Subcutaneous preadipocyte (primary cell): ENCODE data around the gene PROSER3. TPM values are rescaled to one million over a fixed set of nuclear protein-coding genes. Genes with fewer than 3 reads are reported as not detected.

Experiments used
- total RNA-seq: library from RNA; depleted of rRNA; stranded (reverse); fragments of >200 nt; gene quantifications from 2 replicates; pipeline ENCODE4 v1.2.3, GENCODE V29; 2012

Gene PROSER3
- 7.7 and 12.7 TPM in 2 replicates for total RNA-seq

DNA sequence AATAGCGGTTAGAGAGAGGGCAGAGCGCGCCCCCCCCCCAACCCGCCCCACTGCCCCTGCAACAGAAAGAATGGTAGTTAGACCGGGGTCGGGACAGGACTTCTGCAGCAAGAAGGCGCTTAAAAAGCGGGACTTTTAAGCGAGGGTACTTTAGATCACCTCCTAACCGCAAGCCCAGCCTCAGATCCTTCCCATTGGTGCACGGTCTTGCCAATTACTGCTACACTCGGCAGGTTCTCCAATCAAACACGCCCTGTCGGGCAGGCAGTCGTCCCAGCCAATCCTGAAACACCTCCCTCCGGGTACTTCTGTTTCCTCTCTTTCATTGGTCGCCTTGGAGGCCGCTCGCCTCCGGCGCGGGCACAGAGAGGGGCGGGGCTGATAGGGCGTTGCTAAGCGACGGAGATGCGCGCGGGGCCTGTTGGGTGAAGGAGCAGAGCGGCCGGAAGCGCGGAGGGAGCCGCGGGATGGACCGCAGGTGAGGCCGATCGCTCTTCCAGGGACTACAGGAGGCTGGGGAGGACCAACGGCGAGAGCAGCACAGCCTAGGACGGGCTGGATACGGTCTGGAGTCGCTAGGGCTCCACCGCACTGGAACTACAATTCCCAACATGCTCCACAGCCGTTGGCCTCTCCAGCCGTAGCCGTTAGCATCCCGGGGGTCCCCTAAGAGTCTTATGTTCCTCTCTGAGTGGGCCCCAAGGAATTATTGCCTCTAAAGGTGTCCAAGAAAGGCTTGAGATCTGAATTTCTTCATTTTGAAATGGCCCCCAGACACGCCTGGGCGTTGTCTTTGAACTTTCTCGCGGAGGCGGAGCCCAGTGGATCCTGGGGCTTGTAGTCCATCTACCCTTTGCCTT, at the start of gene PROSER3:
TSS of gene PROSER3 (plus strand) at position 428 of the 860 bp plus-strand sequence. CDS start at position 468, 40 bp downstream.

DNA sequence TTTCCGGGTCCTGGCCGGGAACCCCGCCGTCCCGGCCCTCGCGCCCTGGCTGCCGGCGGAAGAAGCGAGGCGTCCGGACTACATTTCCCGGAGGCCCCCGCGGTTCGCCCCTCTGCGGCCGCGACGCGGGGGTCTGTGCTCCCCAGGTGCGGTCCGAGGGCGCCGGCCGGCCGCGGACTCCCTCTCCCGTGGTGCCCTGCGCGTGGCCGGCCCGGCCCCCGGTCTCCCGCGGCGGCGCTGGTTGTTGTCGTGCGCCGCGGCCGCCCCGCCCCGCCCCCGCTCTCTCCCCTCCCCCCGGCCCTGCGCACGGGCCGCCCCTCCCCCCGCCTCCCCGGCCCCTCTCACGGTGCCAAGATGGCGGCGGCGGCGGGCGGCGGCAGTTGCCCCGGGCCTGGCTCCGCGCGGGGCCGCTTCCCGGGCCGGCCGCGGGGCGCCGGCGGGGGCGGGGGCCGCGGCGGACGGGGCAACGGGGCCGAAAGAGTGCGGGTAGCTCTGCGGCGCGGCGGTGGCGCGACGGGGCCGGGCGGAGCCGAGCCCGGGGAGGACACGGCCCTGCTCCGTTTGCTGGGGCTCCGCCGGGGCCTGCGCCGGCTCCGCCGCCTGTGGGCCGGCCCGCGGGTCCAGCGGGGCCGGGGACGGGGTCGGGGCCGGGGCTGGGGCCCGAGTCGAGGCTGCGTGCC, 40.2 kb upstream of the PROSER3 start, which contains the start of gene KMT2B:
TSS of gene KMT2B (plus strand) at position 339 of the 680 bp plus-strand sequence. CDS start at position 355, 16 bp downstream.

DNA sequence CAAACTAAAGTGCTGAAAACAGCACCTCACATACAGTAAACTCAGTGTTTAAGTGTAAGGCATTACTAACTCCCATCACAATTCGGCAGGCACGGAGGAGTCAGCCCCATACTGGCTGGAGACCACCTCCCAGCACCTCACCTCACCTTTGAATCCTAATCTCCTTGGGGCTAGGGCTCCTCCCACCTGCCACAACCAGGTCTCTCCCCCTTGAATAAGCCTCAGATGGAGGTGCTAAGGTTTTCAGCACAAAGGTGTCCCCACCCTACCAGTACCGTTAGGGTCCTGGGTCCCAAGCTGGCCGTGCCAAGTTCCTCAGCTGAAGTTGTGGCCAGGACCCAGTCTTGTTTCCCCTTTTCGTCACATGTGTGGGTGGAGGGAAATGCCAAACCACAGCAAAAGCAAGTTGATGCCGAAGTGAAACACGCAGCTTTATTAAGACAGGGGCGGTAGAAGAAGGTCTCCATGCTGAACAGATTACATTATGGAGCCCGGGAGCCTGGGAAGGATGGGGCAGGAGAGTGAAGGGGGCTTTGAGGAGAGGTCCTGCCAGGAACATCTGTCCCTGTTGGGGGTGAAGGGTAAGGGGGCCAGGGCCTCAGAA, 15.8 kb upstream of the PROSER3 start, which contains the start of gene IGFLR1:
TSS of gene IGFLR1 (minus strand) at position 332 of the 604 bp plus-strand sequence. CDS start 1,272 bp downstream, outside the sequence.

DNA sequence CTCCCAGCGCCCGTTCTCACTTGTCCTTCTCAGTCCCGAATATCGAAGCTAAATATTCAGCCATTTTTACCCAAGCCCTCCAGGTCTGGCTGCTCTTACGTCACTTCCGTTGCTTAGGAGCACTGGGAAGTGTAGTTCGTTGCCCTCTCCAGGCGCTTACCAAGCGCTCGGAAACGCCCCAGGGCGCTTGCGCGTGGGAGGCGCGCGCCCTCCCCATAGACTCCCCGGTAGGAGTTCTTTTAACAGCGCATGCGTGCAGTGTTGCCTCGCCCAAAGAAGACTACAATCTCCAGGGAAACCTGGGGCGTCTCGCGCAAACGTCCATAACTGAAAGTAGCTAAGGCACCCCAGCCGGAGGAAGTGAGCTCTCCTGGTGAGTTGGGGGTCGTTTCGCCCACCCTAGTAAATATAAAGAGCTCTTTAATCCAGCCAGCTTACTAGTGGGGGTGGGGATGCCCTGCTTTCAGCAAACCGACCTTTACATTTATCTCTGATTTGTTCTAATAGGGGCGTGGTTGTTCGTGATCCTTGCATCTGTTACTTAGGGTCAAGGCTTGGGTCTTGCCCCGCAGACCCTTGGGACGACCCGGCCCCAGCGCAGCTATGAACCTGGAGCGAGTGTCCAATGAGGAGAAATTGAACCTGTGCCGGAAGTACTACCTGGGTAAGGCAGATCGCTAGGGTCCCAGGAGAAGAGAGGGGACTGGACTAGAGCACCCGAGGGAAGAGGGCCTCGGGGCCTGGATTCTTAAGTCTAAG, 12.5 kb upstream of the PROSER3 start, which contains the start of the genes PSENEN and U2AF1L4:
TSS of gene PSENEN (plus strand) at position 324 of the 759 bp plus-strand sequence. CDS start at position 604, 280 bp downstream.
TSS of gene U2AF1L4 (minus strand) at position 91 of the 759 bp plus-strand sequence. CDS start at position 64, 27 bp downstream.

DNA sequence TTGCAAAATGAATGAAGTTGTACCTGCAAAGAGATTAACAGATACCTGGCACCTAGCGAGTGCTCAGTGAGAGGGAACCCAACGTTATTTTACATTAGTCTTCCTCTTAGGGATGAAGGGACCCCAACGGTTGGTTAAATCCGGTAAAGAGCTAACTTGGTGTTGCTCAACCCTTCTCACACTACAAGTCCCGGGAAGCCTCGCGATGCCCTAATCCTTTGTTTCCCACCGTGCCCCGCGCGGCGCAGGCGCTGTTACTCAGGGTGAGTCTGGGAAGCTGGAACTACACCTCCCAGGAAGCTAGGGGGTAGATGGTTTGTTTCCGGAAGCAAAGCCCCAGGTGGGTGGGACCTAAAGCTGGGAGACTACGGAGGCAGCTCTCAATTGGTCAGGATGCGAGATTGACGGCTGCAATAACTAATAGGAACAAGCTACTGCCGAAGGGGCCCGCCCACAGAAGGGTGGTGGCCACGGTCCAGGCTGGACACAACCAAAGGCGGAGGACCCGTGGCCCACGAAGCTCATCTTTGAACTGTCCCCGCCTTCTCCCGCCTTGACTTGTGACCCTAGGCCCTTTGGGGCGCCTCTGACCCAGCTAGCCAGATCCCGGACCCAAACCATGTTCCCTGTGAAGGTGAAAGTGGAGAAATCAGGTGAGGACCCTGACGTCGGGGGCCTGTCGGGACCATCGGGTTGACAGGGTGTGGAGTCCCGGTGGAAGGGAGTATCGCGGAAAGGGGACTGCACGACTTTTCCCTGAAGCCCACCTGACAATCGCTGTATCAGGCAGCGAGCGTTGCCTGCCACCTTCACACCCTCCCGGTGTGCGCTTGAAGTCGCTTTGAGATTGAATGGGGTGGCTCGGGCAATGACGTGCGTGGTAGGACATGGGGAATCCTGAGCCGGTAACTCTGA, 9.6 kb upstream of the PROSER3 start, which contains the start of gene LIN37:
TSS of gene LIN37 (plus strand) at position 471 of the 915 bp plus-strand sequence. CDS start at position 620, 149 bp downstream.

DNA sequence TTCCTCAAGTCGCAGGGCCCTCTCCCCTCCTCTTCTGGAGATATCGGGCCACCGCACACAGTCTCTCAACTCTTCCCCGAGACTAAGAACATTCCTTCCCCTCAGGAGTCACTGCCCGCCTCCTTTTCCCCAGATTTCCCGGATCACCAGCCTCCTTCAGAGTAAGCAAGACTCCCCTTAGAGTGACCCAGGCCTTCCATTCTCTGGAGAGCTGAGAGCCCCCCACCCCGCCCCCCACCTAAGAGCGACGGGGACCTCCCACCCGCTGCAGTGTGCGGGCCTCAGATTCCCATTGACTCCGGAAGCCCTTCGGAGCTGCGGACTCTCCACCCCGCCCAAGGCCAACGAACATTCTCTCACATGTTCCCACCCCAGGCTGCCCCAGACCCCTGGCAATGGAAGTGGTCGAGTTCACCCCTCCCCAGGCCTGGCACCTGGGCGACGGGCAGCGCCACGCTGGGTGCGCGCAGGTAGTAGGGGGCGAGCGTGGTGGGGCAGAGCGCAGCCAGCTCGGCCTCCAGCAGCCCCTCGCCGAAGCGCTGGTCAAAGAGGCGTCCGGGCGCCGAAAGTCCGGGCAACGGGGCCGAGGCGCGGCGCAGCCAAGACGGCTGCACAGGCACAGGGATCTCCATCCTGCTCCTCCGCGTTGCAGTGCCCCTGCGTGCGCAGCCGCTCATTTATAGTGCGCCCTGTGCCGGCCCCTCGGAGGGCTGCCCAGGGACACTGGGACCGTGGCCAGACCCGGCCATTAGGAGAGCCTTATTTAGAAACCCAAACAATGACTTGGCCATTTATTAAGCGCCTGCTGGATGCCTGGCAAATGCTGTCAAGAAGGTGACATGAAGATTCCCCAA, 1.4 kb upstream of the PROSER3 start, which contains the start of gene HSPB6:
TSS of gene HSPB6 (minus strand) at position 653 of the 854 bp plus-strand sequence. CDS start at position 632, 21 bp downstream.

DNA sequence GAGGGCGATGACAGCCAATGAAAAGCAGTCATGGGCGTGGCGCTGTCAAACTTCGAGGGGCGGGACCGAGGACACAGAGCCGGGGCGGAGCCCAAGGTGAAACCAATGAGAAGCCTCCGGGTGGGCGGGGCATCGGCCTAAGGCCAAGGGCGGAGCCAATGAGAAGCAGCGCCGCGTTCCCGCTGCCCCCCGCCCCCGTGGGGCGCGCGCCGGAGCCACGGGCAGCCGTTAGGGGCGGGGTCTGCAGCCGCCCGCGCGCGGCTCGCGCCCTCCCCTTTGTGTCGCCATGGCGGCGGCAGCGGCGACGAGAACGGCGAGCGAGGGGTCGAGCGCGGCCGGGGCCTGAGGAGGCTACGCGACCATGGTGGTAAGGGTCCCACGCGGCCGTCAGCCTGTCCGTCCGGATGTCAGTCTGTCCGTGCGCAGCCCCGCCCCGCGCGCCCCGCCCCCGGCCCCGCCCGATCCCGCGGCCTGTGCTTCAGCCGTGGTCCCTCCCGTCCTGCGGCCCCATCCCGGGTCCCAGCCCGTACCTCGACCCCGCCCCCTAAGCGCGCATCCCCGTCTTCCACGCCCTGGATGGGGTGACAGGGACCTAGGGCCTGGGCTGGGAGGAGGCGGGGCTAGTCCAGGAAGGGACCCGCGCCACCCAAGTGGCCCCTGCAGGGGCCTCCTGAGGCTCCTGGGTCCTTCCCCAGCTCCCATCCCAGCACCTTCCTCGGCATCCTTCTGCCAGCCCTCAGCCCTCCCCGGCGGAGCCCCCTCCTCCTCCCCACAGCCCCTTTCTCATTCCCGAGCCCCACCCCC, 17.5 kb downstream of the PROSER3 start, which contains the start of gene ARHGAP33:
TSS of gene ARHGAP33 (plus strand) at position 267 of the 804 bp plus-strand sequence. CDS start at position 362, 95 bp downstream.

DNA sequence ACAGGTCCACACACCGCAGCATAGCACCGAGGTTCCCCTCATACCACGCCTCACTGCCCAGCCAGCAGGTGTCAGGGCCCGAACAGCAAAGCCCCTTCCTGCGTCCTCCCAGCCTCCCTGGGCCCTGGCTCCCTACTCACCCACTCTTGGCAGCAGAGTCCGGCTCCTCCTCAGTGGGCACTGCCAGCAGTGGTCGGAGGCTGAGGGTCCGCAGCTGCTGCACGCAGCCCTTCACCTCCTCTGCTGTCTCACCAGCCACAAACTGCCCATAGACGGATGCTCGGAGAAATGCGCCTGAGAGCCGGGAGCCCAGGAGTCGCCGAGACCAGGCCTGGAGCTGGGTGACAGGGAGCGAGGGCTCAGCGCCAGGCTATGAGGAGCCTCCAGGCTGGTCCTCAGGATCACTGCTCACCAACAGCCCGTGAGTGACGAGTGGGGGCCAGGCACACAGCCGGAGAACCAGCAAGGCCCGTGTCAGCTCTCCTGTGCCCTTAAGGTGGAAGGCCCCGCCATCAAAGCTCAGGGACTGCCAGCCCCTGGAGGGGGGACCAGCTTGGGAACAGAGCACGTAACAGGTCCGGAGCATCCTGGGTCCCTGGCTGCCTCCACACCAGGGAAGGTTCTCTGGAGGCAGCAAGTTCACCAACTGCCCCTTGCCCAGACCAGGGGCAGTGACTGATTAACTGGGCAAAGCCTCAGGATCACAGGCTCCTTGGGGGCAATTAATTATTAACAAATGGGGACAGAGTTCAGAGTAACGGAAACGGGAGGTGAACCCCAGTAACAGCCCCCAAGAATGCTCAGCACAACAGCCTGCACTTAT, 54.5 kb downstream of the PROSER3 start, which contains the start of gene PRODH2:
TSS of gene PRODH2 (minus strand) at position 626 of the 823 bp plus-strand sequence. CDS start at position 586, 40 bp downstream.

Other genes starting within 250 kb of the PROSER3 start
- gene DMKN, start 244.5 kb upstream of the PROSER3 start, total RNA-seq = 8.2 and 23.1 TPM in 2 replicates
- gene SBSN, start 229.9 kb upstream of the PROSER3 start, total RNA-seq = 4.3 and 13.6 TPM in 2 replicates
- gene GAPDHS, start 224.7 kb upstream of the PROSER3 start, total RNA-seq = under 0.01 TPM in 1 of 2 replicates, not detected in the other
- gene TMEM147, start 212.6 kb upstream of the PROSER3 start, total RNA-seq = 85.2 and 116 TPM in 2 replicates
- not detected in 2 replicates for gene ATP4A, start 194.5 kb upstream of the PROSER3 start, total RNA-seq
- not detected in 2 replicates for gene PMIS2, start 172.0 kb upstream of the PROSER3 start, total RNA-seq
- 6.6 and 12.5 TPM in 2 replicates for gene HAUS5, start 145.4 kb upstream of the PROSER3 start, total RNA-seq
- 42.0 and 43.0 TPM in 2 replicates for gene RBM42, start 129.1 kb upstream of the PROSER3 start, total RNA-seq
- 0.37 and 0.39 TPM in 2 replicates for gene ETV2, start 116.4 kb upstream of the PROSER3 start, total RNA-seq
- gene COX6B1, start 109.9 kb upstream of the PROSER3 start, total RNA-seq = 156 and 265 TPM in 2 replicates
- gene UPK1A, start 91.7 kb upstream of the PROSER3 start, total RNA-seq = not detected in 2 replicates
- gene ZBTB32, start 53.6 kb upstream of the PROSER3 start, total RNA-seq = not detected in 2 replicates
- gene KMT2B, start 40.2 kb upstream of the PROSER3 start, total RNA-seq = 7.3 and 7.8 TPM in 2 replicates
- gene IGFLR1, start 15.7 kb upstream of the PROSER3 start, total RNA-seq = 1.6 and 2.9 TPM in 2 replicates
- 4.5 and 5.5 TPM in 2 replicates for gene U2AF1L4, start 12.8 kb upstream of the PROSER3 start, total RNA-seq
- 12.5 and 14.7 TPM in 2 replicates for gene PSENEN, start 12.5 kb upstream of the PROSER3 start, total RNA-seq
- gene LIN37, start 9.6 kb upstream of the PROSER3 start, total RNA-seq = 14.3 and 16.2 TPM in 2 replicates
- 21.3 and 48.9 TPM in 2 replicates for gene HSPB6, start 1.1 kb upstream of the PROSER3 start, total RNA-seq
- gene ARHGAP33, start 17.4 kb downstream of the PROSER3 start, total RNA-seq = 5.9 and 6.3 TPM in 2 replicates
- not detected in 2 replicates for gene PRODH2, start 54.7 kb downstream of the PROSER3 start, total RNA-seq
- not detected in 2 replicates for gene NPHS1, start 94.3 kb downstream of the PROSER3 start, total RNA-seq
- under 0.01 TPM in 1 of 2 replicates, not detected in the other for gene KIRREL2, start 98.7 kb downstream of the PROSER3 start, total RNA-seq
- 0.37 and 1.2 TPM in 2 replicates for gene APLP1, start 110.4 kb downstream of the PROSER3 start, total RNA-seq
- gene NFKBID, start 142.4 kb downstream of the PROSER3 start, total RNA-seq = 4.4 and 6.1 TPM in 2 replicates
- gene HCST, start 144.4 kb downstream of the PROSER3 start, total RNA-seq = 0.37 and 0.59 TPM in 2 replicates
- not detected in 2 replicates for gene TYROBP, start 150.1 kb downstream of the PROSER3 start, total RNA-seq
- 3.9 and 4.0 TPM in 2 replicates for gene LRFN3, start 178.2 kb downstream of the PROSER3 start, total RNA-seq
- gene SDHAF1, start 237.0 kb downstream of the PROSER3 start, total RNA-seq = 14.9 and 18.0 TPM in 2 replicates